GM18858 (cell line): ENCODE measurements around the gene SEMA7A.
"Not testable (repeated sequence)": the region's sequence is repeated elsewhere in the genome, so short reads cannot be mapped to it uniquely, and the experiment has no call there.

ENCODE experiments used
- ATAC-seq: cut with Tn5 transposase; IDR thresholded peaks from one replicate; pipeline ENCODE4 v1.9.1; 2021; ENCODE audit not compliant: unreplicated experiment

Gene SEMA7A

DNA sequence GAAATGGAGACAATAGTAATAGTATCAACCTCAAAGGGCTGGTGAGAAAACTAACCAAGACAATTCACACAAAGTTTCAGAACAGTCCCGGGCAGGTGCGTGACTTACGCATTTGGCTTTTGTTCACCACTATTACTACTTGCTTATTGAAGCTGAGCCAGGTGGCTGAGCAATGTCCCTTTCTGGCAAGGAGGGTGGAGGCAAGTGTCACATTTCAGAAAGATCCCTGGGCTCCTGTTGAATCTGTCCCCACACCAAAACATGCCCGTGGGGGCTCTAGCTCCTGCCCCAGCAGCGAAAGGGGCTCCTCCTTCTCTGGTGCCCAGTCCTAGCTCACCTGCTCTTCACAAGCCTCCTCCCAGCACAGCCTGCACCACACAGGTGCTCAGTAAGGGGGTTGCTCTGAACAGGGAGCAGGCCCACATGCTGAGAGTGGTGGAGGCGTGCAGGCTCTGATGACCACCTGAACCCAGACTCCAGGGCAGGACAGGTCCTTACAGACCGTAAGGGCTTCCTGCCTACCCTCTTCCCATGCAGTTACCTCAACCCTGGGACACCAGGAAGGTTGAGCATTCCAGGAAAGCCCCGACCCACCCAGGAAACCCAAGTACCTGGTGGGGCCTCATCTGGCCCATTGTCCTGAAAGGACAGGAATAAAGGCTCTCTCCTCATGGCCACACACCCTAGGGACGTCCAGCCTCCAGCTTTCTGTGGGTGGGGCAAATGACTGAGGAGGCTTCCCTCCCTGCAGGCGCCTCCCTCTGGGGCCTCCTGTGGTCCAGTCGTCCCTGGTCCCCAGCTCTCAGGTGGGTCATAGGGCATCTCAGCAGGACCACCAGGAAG lies 32.6 kb downstream of the SEMA7A start:
- no peak for ATAC-seq

DNA sequence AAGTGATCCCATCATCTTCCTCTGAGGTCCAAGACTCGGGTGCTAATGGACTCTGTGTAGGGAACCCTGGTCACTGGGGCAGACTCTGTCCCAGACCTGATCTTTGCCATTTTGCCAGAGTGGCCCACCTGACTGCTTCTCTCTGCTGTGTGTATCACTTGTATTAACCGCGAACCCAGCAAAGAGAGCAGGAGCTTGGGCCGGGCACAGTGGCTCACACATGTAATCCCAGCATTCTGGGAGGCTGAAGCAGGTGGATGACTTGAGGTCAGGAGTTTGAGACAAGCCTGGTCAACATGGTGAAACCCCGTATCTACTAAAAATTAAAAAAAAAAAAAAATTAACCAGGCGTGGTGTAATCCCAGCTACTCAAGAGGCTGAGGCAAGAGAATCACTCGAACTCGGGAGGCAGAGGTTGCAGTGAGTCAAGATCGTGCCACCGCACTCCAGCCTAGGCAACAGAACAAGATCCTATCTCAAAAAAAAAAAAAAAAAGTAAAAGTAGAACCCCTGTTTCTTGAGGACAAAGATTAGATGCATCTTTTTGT lies 33.4 kb downstream of the SEMA7A start:
- ATAC-seq = no peak

DNA sequence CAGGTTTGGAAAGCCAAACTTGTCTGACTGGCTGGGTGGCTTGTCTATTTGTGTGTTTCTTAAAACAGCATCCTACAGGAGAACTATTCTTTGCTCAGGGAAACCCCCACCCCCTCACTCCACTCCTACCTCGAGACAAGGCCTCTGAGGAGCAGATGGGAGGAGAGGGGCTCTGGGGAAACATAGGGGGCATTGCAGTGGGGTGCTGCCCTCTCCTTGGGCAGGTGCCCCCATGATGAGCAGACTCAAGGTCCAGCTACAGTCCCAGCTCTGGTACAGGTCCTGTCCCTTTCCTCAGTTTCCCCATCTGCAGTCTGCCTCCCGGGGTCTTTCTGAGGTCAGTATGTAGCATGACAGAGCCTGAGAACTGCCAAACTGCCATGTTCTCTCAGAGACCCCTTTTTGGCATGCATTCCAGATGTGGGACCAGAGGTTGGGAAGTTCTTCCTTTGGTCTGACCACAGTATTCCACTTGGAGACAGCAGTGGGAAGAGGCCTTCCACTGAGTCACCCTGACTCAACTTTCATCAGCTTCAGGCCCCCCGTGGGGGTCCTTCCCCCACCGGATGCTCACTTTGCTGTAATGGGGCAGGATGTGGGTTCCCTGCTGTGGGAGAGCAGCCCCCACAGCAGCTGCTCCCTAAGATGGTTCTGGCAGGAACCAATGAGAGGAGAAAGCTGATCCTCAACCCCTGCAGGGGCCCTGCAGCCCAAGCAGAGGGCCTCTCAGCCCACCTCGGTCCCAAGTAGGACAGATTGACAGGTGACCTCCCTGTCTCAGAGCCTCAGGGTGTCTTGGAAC lies 34.0 kb downstream of the SEMA7A start:
- no peak for ATAC-seq

- ATAC-seq = no peak
Observed at GRCh38 chr15:74399100-74399499, 34.7 kb downstream of the SEMA7A start.

- no peak for ATAC-seq
Observed at GRCh38 chr15:74398183-74398582, 35.6 kb downstream of the SEMA7A start.

- no peak for ATAC-seq
Observed at GRCh38 chr15:74397239-74398068, 36.3 kb downstream of the SEMA7A start.

DNA sequence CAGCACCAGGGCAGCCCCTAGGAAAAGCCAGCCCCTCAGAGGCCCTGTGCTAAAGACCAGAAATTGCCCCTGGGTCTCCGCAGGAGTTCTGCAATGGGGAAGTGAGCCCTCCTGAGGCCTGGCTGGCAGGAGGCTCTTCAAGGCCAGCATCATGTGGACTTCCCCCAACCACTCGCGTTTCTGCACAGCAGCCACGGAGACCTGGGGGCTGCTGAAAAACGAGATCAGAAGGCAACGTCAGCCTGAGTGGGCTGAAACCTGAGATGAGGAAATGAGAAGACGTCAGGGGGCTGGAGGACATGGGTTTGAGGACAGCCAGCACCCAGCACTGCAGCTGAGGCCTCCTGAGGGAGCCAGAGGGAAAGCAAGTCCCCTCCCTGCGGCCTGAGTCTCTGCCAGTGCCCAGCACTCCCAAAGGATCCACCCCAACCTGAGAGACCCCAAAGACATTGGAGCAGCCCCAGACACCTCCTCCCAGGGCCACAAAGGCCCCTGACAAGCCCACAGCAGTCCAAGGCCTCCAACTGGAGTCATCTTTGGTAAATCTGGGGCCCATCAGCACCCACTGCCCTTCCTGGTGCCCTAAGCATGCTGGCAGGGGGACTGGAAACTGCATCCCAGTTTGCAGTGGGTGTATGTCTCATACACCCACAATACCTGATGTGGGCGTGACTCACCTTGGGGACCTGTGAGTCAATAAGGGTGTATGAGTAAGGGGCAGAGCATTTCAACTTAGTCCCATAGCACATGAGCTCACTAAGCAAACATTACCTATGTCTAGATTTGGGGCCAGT lies 37.1 kb downstream of the SEMA7A start:
- no peak for ATAC-seq

DNA sequence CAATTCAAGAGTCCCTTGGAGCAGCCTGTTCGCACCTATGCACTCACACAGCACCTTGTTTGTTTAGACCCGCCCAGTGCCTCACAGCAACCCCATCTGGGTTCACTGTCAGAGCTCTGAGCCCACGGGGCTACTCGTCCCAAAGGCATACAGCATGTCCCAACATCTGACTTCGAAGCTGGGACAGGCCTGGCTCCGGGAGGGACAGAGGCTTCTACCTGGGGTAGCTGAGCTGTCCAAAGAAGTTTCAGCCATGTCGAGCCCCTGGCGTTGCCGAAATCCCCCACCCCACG lies 37.7 kb downstream of the SEMA7A start:
- ATAC-seq = no peak

GRCh38 chr15:74395319-74396145 lies 38.2 kb downstream of the SEMA7A start:
- no peak for ATAC-seq

GRCh38 chr15:74394090-74394846 lies 39.5 kb downstream of the SEMA7A start:
- no peak for ATAC-seq

DNA sequence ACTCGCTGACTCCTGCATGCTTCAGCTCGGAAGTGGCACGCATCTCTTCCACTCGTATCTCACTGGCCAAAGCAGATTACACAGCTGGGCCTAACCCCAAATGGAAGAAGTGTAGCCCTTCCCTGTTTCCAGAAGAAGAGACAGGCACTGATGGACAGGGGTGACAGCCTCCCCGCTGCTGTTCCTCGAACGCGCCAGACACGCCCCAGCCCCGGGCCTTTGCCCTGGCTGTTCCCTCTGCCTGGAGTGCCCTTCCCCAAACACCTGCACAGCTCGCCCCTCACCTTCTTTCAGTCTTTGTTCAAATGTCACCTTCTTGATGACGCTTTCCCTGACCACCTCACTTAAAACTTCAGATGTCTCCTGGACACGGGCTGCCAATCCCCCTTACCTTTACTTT lies 40.3 kb downstream of the SEMA7A start:
- no peak for ATAC-seq

- ATAC-seq = no peak
Observed at GRCh38 chr15:74392902-74393301, 40.9 kb downstream of the SEMA7A start.

GRCh38 chr15:74392451-74392830 lies 41.3 kb downstream of the SEMA7A start:
- no peak for ATAC-seq

GRCh38 chr15:74391582-74392450 lies 41.9 kb downstream of the SEMA7A start:
- ATAC-seq = no peak

DNA sequence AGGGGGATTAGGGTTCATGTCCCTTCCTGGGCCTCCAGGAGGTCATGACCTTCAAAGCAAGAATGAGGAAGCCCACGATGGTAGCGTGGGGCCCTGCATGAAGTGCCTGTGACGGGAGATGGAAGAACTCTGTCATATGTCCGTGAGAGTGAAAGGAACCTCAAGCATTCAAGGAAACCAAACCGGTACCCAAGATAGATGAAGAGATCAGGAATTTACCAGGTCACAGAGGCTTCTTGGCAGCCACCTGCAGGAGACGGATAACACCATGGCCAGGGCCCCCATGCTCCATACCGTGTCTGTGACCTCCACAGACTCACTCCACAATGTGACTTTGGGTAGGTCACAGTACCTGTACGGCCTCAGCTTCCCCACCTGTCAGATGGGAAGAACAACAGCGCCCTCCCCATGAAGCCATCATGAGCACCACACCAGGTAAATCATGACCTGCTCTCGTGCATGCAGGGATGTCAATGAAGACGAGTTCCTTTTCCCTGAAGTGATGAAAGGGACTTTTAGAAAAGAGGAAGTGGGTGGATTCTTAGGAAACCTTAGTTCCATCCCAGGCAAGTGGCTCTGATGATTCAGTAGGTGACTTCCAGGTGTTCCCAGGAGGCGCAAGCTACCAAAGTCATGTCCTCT lies 43.0 kb downstream of the SEMA7A start:
- no peak for ATAC-seq

- ATAC-seq = not testable (repeated sequence)
Observed at GRCh38 chr15:74390049-74390646, 43.6 kb downstream of the SEMA7A start.
